Ishikawa (cell line): ENCODE data around the gene ZNF26.

Source experiments
- CEBPB ChIP-seq: IDR thresholded peaks from 2 replicates; pipeline ENCODE4 v1.6.1; 2012
- CREB1 ChIP-seq: IDR thresholded peaks from 2 replicates; pipeline ENCODE4 v1.6.1; 2012; ENCODE audit warnings: low read depth
- EGR1 ChIP-seq: IDR thresholded peaks from 2 replicates; pipeline ENCODE4 v1.6.1; 2012
- EP300 ChIP-seq: IDR thresholded peaks from 2 replicates; pipeline ENCODE4 v1.6.1; 2012; ENCODE audit warnings: borderline replicate concordance
- FOXM1 ChIP-seq: IDR thresholded peaks from 2 replicates; pipeline ENCODE4 v1.6.1; 2012; ENCODE audit warnings: low read depth, borderline replicate concordance
- NFIC ChIP-seq: IDR thresholded peaks from 2 replicates; pipeline ENCODE4 v1.6.1; 2012
- RAD21 ChIP-seq: IDR thresholded peaks from 2 replicates; pipeline ENCODE4 v1.6.1; 2012; ENCODE audit warnings: low read depth
- REST ChIP-seq: IDR thresholded peaks from 2 replicates; pipeline ENCODE4 v1.6.1; 2012; ENCODE audit warnings: low read depth, mild to moderate bottlenecking
- TAF1 ChIP-seq: IDR thresholded peaks from 2 replicates; pipeline ENCODE4 v1.6.1; 2012; ENCODE audit warnings: low read depth, mild to moderate bottlenecking
- TCF12 ChIP-seq: IDR thresholded peaks from 2 replicates; pipeline ENCODE4 v1.6.1; 2012; ENCODE audit warnings: low read depth
- TEAD4 ChIP-seq: IDR thresholded peaks from 2 replicates; pipeline ENCODE4 v1.6.1; 2012
- USF1 ChIP-seq: IDR thresholded peaks from 2 replicates; pipeline ENCODE4 v1.6.1; 2012
- YY1 ChIP-seq: IDR thresholded peaks from 2 replicates; pipeline ENCODE4 v1.6.1; 2012; ENCODE audit warnings: low read depth
- ZBTB7A ChIP-seq: IDR thresholded peaks from 2 replicates; pipeline ENCODE4 v1.6.1; 2012; ENCODE audit warnings: low read depth
- TF ChIP-seq, protein P1 (sequence below): IDR thresholded peaks from 2 replicates; pipeline ENCODE4 v1.6.1; 2012

The ZNF26 gene

DNA sequence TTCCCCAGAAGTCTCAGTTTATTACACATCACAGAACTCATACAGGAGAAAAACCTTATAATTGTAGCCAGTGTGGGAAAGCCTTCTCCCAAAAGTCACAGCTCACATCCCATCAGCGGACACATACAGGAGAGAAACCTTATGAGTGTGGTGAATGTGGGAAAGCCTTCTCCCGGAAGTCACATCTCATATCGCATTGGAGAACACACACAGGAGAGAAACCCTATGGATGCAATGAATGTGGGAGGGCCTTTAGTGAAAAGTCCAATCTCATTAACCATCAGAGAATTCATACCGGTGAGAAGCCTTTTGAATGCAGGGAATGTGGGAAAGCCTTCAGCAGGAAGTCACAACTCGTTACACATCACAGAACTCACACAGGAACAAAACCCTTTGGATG is 71.3 kb downstream of the ZNF26 start:
- no peak for TF ChIP-seq EGR1
- TF ChIP-seq ZBTB7A = no peak
- TF ChIP-seq YY1 = no peak
- TF ChIP-seq NFIC = no peak
- no peak for TF ChIP-seq TAF1
- TF ChIP-seq TEAD4 = no peak
- TF ChIP-seq RAD21 = no peak
- TF ChIP-seq FOXM1 = no peak
- TF ChIP-seq REST = no peak
- TF ChIP-seq, protein P1, sequence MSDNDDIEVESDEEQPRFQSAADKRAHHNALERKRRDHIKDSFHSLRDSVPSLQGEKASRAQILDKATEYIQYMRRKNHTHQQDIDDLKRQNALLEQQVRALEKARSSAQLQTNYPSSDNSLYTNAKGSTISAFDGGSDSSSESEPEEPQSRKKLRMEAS = no peak
- no peak for TF ChIP-seq TCF12
- no peak for TF ChIP-seq USF1
- TF ChIP-seq EP300 = no peak
- no peak for TF ChIP-seq CEBPB
- TF ChIP-seq CREB1 = no peak

GRCh38 chr12:133058203-133059113 is 72.3 kb downstream of the ZNF26 start:
- TF ChIP-seq TCF12 = peak; percentile 38; the same call in 1 of the 2 replicates
- no peak for TF ChIP-seq CREB1

GRCh38 chr12:133061954-133062353 is 75.8 kb downstream of the ZNF26 start:
- no peak for TF ChIP-seq CREB1
- TF ChIP-seq USF1 = no peak
- TF ChIP-seq YY1 = no peak
- no peak for TF ChIP-seq RAD21
- TF ChIP-seq EGR1 = no peak
- TF ChIP-seq CEBPB = no peak

- TF ChIP-seq TAF1 (no peak), ZBTB7A (no peak), CREB1 (no peak), EP300 (no peak)
These were observed 77.4 kb downstream of the ZNF26 start for GRCh38 chr12:133063556-133063955.

- TF ChIP-seq FOXM1 = no peak
- no peak for TF ChIP-seq RAD21
- TF ChIP-seq TAF1 = no peak
- no peak for TF ChIP-seq CREB1
- TF ChIP-seq, protein P1 = no peak
- TF ChIP-seq ZBTB7A = no peak
- TF ChIP-seq TEAD4 = no peak
- TF ChIP-seq TCF12 = no peak
- TF ChIP-seq EGR1 = no peak
- no peak for TF ChIP-seq NFIC
- TF ChIP-seq YY1 = no peak
- TF ChIP-seq REST = no peak
- TF ChIP-seq EP300 = no peak
- TF ChIP-seq USF1 = no peak
- no peak for TF ChIP-seq CEBPB
These were observed 87.7 kb downstream of the ZNF26 start for GRCh38 chr12:133073836-133074235.
